Neural progenitor cell (in vitro differentiated cells): ENCODE measurements around the gene KIF4A. TPM values are rescaled to one million over a fixed set of nuclear protein-coding genes. Genes with fewer than 3 reads are reported as not detected.

Source experiments
- DNase-seq: peaks from one replicate; pipeline ENCODE4 v3.0.0-alpha.2; 2016; ENCODE audit warnings: low spot score
- H2AFZ ChIP-seq: fragments of 200-600 bp; sonication (generic); replicated peaks from 2 replicates; pipeline ENCODE4 v1.6.1; 2016; ENCODE audit warnings: antibody characterized with exemption
- H3F3A ChIP-seq: fragments of 200-600 bp; sonication (generic); 2 replicates; pipeline ENCODE4 v1.6.1; 2016; ENCODE audit warnings: antibody characterized with exemption, low read depth
- H3K27ac ChIP-seq: fragments of 200-600 bp; sonication (generic); 2 replicates; pipeline ENCODE4 v1.5.1; 2016; ENCODE audit warnings: mild to moderate bottlenecking
- H3K27me3 ChIP-seq: fragments of 200-600 bp; sonication (generic); 2 replicates; pipeline ENCODE4 v1.6.1; 2016; ENCODE audit warnings: mild to moderate bottlenecking, moderate library complexity
- H3K36me3 ChIP-seq: fragments of 200-600 bp; sonication (generic); 2 replicates; pipeline ENCODE4 v1.5.1; 2016
- H3K4me1 ChIP-seq: fragments of 200-600 bp; sonication (generic); 2 replicates; pipeline ENCODE4 v1.6.1; 2016; ENCODE audit warnings: mixed run types
- H3K4me2 ChIP-seq: fragments of 200-600 bp; sonication (generic); 2 replicates; pipeline ENCODE4 v1.6.1; 2016
- H3K4me3 ChIP-seq: fragments of 200-600 bp; sonication (generic); 2 replicates; pipeline ENCODE4 v1.5.1; 2016
- H3K79me2 ChIP-seq: fragments of 200-600 bp; sonication (generic); 2 replicates; pipeline ENCODE4 v1.6.1; 2016; ENCODE audit warnings: low read depth
- H3K9ac ChIP-seq: fragments of 200-600 bp; sonication (generic); 2 replicates; pipeline ENCODE4 v1.6.1; 2016
- H3K9me3 ChIP-seq: fragments of 200-600 bp; sonication (generic); 2 replicates; pipeline ENCODE4 v1.5.1; 2016; ENCODE audit warnings: low read depth
- H4K20me1 ChIP-seq: fragments of 200-600 bp; sonication (generic); 2 replicates; pipeline ENCODE4 v1.6.1; 2016; ENCODE audit warnings: low read depth
- H3K27ac Mint-ChIP-seq: 3 replicates; pipeline ENCODE4 v1.8.0; 2021; ENCODE audit warnings: mixed read lengths
- H3K27me3 Mint-ChIP-seq: 2 replicates; pipeline ENCODE4 v1.8.0; 2022; ENCODE audit warnings: low read depth, mild to moderate bottlenecking, inconsistent platforms, moderate library complexity, mixed read lengths; ENCODE audit not compliant: insufficient read depth
- H3K36me3 Mint-ChIP-seq: 3 replicates; pipeline ENCODE4 v1.8.0; 2021; ENCODE audit warnings: mixed read lengths
- H3K4me1 Mint-ChIP-seq: 3 replicates; pipeline ENCODE4 v1.8.0; 2021; ENCODE audit warnings: mixed read lengths
- H3K4me3 Mint-ChIP-seq: 3 replicates; pipeline ENCODE4 v1.8.0; 2021; ENCODE audit warnings: mild to moderate bottlenecking, moderate library complexity, mixed read lengths
- H3K9me3 Mint-ChIP-seq: 3 replicates; pipeline ENCODE4 v1.8.0; 2020; ENCODE audit warnings: mixed read lengths
- EZH2 ChIP-seq: fragments of 200-600 bp; sonication (generic); IDR thresholded peaks from 2 replicates; pipeline ENCODE4 v1.6.1; 2017; ENCODE audit warnings: antibody characterized with exemption, mild to moderate bottlenecking, moderate library complexity
- EZH2phosphoT487 ChIP-seq: fragments of 200-600 bp; sonication (generic); IDR thresholded peaks from 2 replicates; pipeline ENCODE4 v1.6.1; 2017; ENCODE audit warnings: antibody characterized with exemption
- total RNA-seq: library from RNA; depleted of rRNA; stranded (reverse); fragments of >200 nt; gene quantifications from 2 replicates; pipeline ENCODE4 v1.2.3, GENCODE V29; 2015; ENCODE audit warnings: low replicate concordance
- TF ChIP-seq, protein P1 (sequence below): fragments of 200-600 bp; sonication (generic); IDR thresholded peaks from 2 replicates; pipeline ENCODE4 v1.5.1; 2017; ENCODE audit warnings: antibody characterized with exemption, mild to moderate bottlenecking

KIF4A gene
- total RNA-seq, 1 donor from 2014 or later, result 77.6 TPM

DNA sequence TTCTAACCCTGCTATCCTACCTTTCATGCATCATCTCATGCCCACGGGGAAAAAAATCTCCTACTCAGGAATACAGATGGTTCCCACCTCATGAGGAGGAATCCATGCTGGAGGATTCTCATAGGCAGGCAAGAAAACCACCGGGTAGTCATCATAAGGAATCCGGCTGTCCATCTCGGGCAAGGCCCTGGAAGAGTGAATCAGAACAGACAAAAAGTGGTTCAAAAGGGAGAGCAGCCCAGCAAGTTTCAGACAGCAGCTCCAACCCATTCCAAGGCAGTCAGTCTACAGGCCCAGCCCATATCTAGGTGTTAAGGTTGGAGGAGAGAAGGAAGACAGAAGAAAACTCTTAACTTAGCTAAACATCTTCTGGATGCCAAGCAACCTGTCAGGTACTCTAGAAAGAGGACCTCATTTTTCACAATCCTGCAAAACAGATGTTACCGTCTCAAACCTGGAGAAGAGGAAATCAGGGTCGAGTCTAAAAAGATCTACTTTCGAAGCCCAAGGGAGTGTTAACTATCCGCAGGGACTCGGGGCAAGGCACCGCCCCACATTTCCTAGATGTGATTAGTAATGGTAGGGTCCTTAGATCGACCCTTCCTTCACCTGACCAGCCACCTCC is 624 bp upstream of the KIF4A start:
- H3K36me3 ChIP-seq, result no peaks in the 10 kb centered on the region
- peak overlapping the region; percentile 92 for H3K4me2 ChIP-seq
- no peaks in the 10 kb centered on the region for H3K4me1 ChIP-seq
- H3F3A ChIP-seq, result no peaks in the 10 kb centered on the region
- H3K9me3 ChIP-seq, result no peaks in the 10 kb centered on the region
- peaks cover 2% of the 10 kb centered on the region for H3K36me3 Mint-ChIP-seq
- H2AFZ ChIP-seq, result peak overlapping the region; percentile 76
- H3K27me3 Mint-ChIP-seq, result peaks cover 2% of the 10 kb centered on the region
- peaks cover 2% of the 10 kb centered on the region for H3K9me3 Mint-ChIP-seq
- no peak overlapping the region for H3K27ac ChIP-seq
- H4K20me1 ChIP-seq, result no peaks in the 10 kb centered on the region
- H3K27me3 ChIP-seq, result no peaks in the 10 kb centered on the region
- H3K27ac Mint-ChIP-seq, result no peak overlapping the region
- no peak for TF ChIP-seq EZH2phosphoT487
- TF ChIP-seq, protein P1, sequence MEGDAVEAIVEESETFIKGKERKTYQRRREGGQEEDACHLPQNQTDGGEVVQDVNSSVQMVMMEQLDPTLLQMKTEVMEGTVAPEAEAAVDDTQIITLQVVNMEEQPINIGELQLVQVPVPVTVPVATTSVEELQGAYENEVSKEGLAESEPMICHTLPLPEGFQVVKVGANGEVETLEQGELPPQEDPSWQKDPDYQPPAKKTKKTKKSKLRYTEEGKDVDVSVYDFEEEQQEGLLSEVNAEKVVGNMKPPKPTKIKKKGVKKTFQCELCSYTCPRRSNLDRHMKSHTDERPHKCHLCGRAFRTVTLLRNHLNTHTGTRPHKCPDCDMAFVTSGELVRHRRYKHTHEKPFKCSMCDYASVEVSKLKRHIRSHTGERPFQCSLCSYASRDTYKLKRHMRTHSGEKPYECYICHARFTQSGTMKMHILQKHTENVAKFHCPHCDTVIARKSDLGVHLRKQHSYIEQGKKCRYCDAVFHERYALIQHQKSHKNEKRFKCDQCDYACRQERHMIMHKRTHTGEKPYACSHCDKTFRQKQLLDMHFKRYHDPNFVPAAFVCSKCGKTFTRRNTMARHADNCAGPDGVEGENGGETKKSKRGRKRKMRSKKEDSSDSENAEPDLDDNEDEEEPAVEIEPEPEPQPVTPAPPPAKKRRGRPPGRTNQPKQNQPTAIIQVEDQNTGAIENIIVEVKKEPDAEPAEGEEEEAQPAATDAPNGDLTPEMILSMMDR, result no peak
- no peak for TF ChIP-seq EZH2
- H3K4me3 Mint-ChIP-seq, result peak overlapping the region; percentile 97
- H3K9ac ChIP-seq, result peak overlapping the region; percentile 49
- DNase-seq, result no peak
- peaks cover 21% of the 10 kb centered on the region for H3K4me1 Mint-ChIP-seq
- peak overlapping the region; percentile 84 for H3K4me3 ChIP-seq
- H3K79me2 ChIP-seq, result peaks cover 45% of the 10 kb centered on the region

DNA sequence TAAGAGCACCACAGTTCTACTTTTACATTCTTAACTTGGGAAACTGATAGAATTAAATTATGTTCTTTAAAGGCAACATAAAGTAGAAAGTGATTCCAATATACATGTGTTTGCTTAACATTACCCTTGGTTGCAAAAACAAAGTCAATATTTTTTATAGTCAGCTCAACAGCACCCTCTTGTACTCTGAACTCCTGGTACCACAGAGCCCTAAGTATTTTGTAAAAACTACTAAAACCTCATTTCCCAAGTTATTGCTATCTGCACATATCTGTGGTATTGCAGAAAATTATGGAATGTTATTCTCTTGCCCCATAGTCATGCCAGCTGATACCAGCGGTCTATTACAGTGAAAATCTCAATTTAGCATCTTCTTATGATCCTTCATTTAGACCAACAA is 2.9 kb downstream of the KIF4A start:
- no peaks in the 10 kb centered on the region for H3K36me3 Mint-ChIP-seq

DNA sequence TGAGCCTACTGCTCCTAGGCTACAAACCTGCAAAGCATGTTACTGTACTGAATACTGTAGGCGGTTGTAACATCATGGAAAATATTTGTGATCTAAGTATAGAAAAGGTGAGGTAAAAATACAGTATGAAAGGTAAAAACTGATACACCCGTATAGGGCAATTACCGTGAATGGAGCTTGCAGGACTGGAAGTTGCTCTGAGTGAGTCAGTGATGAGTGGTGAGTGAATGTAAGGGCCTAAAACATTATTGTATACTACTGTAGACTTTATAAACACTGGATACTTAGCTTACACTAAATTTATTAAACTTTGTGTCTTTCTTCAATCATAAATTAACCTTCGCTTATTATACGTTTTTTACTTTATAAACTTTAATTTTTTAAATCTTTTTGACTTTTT is 3.7 kb downstream of the KIF4A start:
- no peaks in the 10 kb centered on the region for H4K20me1 ChIP-seq
- H2AFZ ChIP-seq, result no peak overlapping the region
- DNase-seq, result no peak
- no peaks in the 10 kb centered on the region for H3K27me3 ChIP-seq
- H3K4me3 Mint-ChIP-seq, result no peak overlapping the region
- no peak overlapping the region for H3K27ac Mint-ChIP-seq
- H3K27ac ChIP-seq, result no peak overlapping the region
- peaks cover 2% of the 10 kb centered on the region for H3K27me3 Mint-ChIP-seq
- H3K9me3 Mint-ChIP-seq, result no peaks in the 10 kb centered on the region
- H3K9me3 ChIP-seq, result peaks cover 3% of the 10 kb centered on the region
- H3K4me1 Mint-ChIP-seq, result peaks cover 21% of the 10 kb centered on the region
- peaks cover 62% of the 10 kb centered on the region for H3K79me2 ChIP-seq
- H3K36me3 Mint-ChIP-seq, result no peaks in the 10 kb centered on the region
- H3K4me2 ChIP-seq, result peak overlapping the region; percentile 26
- H3F3A ChIP-seq, result no peaks in the 10 kb centered on the region
- TF ChIP-seq EZH2, result no peak
- TF ChIP-seq, protein P1, result no peak
- TF ChIP-seq EZH2phosphoT487, result no peak
- no peaks in the 10 kb centered on the region for H3K36me3 ChIP-seq
- no peak overlapping the region for H3K9ac ChIP-seq
- no peaks in the 10 kb centered on the region for H3K4me1 ChIP-seq
- no peak overlapping the region for H3K4me3 ChIP-seq

More for the DNA sequence above, 2.9 kb downstream of the KIF4A start:
- Histone ChIP-seq H3F3A (no peaks in the 10 kb centered on the region), H3K9me3 (peaks cover 3% of the 10 kb centered on the region), H3K79me2 (peaks cover 62% of the 10 kb centered on the region), H3K27me3 (no peaks in the 10 kb centered on the region), H4K20me1 (no peaks in the 10 kb centered on the region), H2AFZ (no peak overlapping the region), H3K4me1 (no peaks in the 10 kb centered on the region), H3K4me3 (peak overlapping the region; percentile 84), H3K36me3 (no peaks in the 10 kb centered on the region), H3K4me2 (peak overlapping the region; percentile 81), H3K9ac (no peak overlapping the region), H3K27ac (no peak overlapping the region)
- Mint-ChIP-seq H3K4me3 (no peak overlapping the region), H3K4me1 (peaks cover 21% of the 10 kb centered on the region), H3K9me3 (peaks cover 2% of the 10 kb centered on the region), H3K27me3 (peaks cover 2% of the 10 kb centered on the region), H3K27ac (no peak overlapping the region)
- no peak for DNase-seq
- no peak for TF ChIP-seq EZH2phosphoT487

DNA sequence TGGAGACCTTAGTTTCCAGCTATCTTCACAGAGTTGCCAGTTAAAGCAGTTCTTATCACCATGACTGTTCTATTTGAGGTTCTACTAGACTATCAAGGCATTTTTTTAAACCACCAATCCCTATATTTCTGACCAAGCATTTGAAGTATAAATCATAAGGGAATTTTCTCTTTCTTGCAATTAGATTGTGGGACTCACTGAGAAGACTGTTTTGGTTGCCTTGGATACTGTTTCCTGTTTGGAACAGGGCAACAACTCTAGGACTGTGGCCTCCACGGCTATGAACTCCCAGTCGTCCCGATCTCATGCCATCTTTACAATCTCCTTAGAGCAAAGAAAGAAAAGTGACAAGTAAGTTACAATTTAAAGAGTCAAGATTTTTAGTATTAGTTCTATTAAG is 11.8 kb downstream of the KIF4A start:
- H3K4me1 ChIP-seq, result no peaks in the 10 kb centered on the region
- TF ChIP-seq EZH2 (no peak), EZH2phosphoT487 (no peak)
- TF ChIP-seq, protein P1, result no peak
- Mint-ChIP-seq H3K36me3 (peaks cover 5% of the 10 kb centered on the region), H3K9me3 (no peaks in the 10 kb centered on the region), H3K4me3 (no peak overlapping the region), H3K4me1 (no peaks in the 10 kb centered on the region), H3K27ac (no peak overlapping the region), H3K27me3 (no peaks in the 10 kb centered on the region)
- peaks cover 3% of the 10 kb centered on the region for H3K9me3 ChIP-seq
- no peak for DNase-seq
- peaks cover 6% of the 10 kb centered on the region for H3K36me3 ChIP-seq
- H4K20me1 ChIP-seq, result no peaks in the 10 kb centered on the region
- no peak overlapping the region for H3K4me2 ChIP-seq
- H3F3A ChIP-seq, result no peaks in the 10 kb centered on the region
- no peak overlapping the region for H3K9ac ChIP-seq
- H2AFZ ChIP-seq, result no peak overlapping the region
- H3K79me2 ChIP-seq, result peaks cover 9% of the 10 kb centered on the region
- H3K4me3 ChIP-seq, result no peak overlapping the region
- H3K27ac ChIP-seq, result no peak overlapping the region
- H3K27me3 ChIP-seq, result no peaks in the 10 kb centered on the region
